ENCODE measurements around the gene KCNC1. TPM values are rescaled to one million over a fixed set of nuclear protein-coding genes. Genes with fewer than 3 reads are reported as not detected.

Gene KCNC1
- total and polyA plus RNA-seq, 2 experiments from 2014 or later: 0.01 to 0.20 TPM

- no peaks in the 10 kb centered on the region for H4K20me1 ChIP-seq (ENCODE audit: insufficient read depth, poor library complexity, severe bottlenecking)
- H3K36me3 ChIP-seq (replicated peaks; ENCODE audit: insufficient read depth, low read depth): no peaks in the 10 kb centered on the region
- H2AFZ ChIP-seq: no peak overlapping the region
- H3K9me3 ChIP-seq (ENCODE audit: low read depth): no peaks in the 10 kb centered on the region
- H3K9me2 ChIP-seq (replicated peaks; ENCODE audit: insufficient read depth): no peaks in the 10 kb centered on the region
- no peaks in the 10 kb centered on the region for H3K4me1 ChIP-seq (ENCODE audit: insufficient read depth)
- H3K27ac ChIP-seq: no peak overlapping the region
- no peak overlapping the region for H3K4me2 ChIP-seq
- H3K27me3 ChIP-seq: peaks cover 94% of the 10 kb centered on the region
- TF ChIP-seq EZH2 (IDR thresholded peaks at IDR 0.05; ENCODE audit: borderline replicate concordance) (no peak), EZH2phosphoT487 (IDR thresholded peaks at IDR 0.05; ENCODE audit: low read depth, severe bottlenecking, unreplicated experiment) (no peak), CTCF (IDR thresholded peaks at IDR 0.05; ENCODE audit: poor library complexity) (no peak)
- H3K79me2 ChIP-seq: no peaks in the 10 kb centered on the region
- H3K4me3 ChIP-seq: no peak overlapping the region
- no peak for DNase-seq (ENCODE audit: low spot score)
- WGBS (ENCODE audit: low lambda C conversion rate, missing lambda C conversion rate): 0% methylated on average over 1 of the region's 1 CpG
These were observed 20.7 kb upstream of the KCNC1 start for GRCh38 chr11:17713851-17714250.

- H3K27ac ChIP-seq: no peak overlapping the region
- H3K4me3 ChIP-seq: no peak overlapping the region
- H3K36me3 ChIP-seq (replicated peaks; ENCODE audit: insufficient read depth, low read depth): no peaks in the 10 kb centered on the region
- no peaks in the 10 kb centered on the region for H3K9me2 ChIP-seq (replicated peaks; ENCODE audit: insufficient read depth)
- no peaks in the 10 kb centered on the region for H3K4me1 ChIP-seq (ENCODE audit: insufficient read depth)
- H3K4me2 ChIP-seq: no peak overlapping the region
- H3K27me3 ChIP-seq: peaks cover 96% of the 10 kb centered on the region
- H4K20me1 ChIP-seq (ENCODE audit: insufficient read depth, poor library complexity, severe bottlenecking): no peaks in the 10 kb centered on the region
- no peak for DNase-seq (ENCODE audit: low spot score)
- H2AFZ ChIP-seq: no peak overlapping the region
- no peak for TF ChIP-seq EZH2 (IDR thresholded peaks at IDR 0.05; ENCODE audit: borderline replicate concordance)
- no peak for TF ChIP-seq CTCF (IDR thresholded peaks at IDR 0.05; ENCODE audit: poor library complexity)
- TF ChIP-seq EZH2phosphoT487 (IDR thresholded peaks at IDR 0.05; ENCODE audit: low read depth, severe bottlenecking, unreplicated experiment): no peak
- H3K79me2 ChIP-seq: no peaks in the 10 kb centered on the region
- WGBS (ENCODE audit: low lambda C conversion rate, missing lambda C conversion rate): 65% methylated on average over 8 of the region's 8 CpGs
- H3K9me3 ChIP-seq (ENCODE audit: low read depth): no peaks in the 10 kb centered on the region
These were observed 20.2 kb upstream of the KCNC1 start for GRCh38 chr11:17714356-17714854.

- Histone ChIP-seq H3K9me2 (replicated peaks; ENCODE audit: insufficient read depth) (no peaks in the 10 kb centered on the region), H3K4me1 (ENCODE audit: insufficient read depth) (no peaks in the 10 kb centered on the region), H4K20me1 (ENCODE audit: insufficient read depth, poor library complexity, severe bottlenecking) (no peaks in the 10 kb centered on the region), H3K27me3 (peaks cover 96% of the 10 kb centered on the region), H2AFZ (no peak overlapping the region), H3K4me2 (no peak overlapping the region), H3K36me3 (replicated peaks; ENCODE audit: insufficient read depth, low read depth) (no peaks in the 10 kb centered on the region), H3K9me3 (ENCODE audit: low read depth) (no peaks in the 10 kb centered on the region), H3K4me3 (no peak overlapping the region), H3K27ac (no peak overlapping the region), H3K79me2 (no peaks in the 10 kb centered on the region)
- DNase-seq (ENCODE audit: low spot score): no peak
- TF ChIP-seq CTCF (IDR thresholded peaks at IDR 0.05; ENCODE audit: poor library complexity) (no peak), EZH2phosphoT487 (IDR thresholded peaks at IDR 0.05; ENCODE audit: low read depth, severe bottlenecking, unreplicated experiment) (no peak), EZH2 (IDR thresholded peaks at IDR 0.05; ENCODE audit: borderline replicate concordance) (no peak)
- WGBS (ENCODE audit: low lambda C conversion rate, missing lambda C conversion rate): 87% methylated on average over 4 of the region's 4 CpGs
These were observed 19.7 kb upstream of the KCNC1 start for GRCh38 chr11:17714870-17715269.

- Histone ChIP-seq H3K9me2 (replicated peaks; ENCODE audit: insufficient read depth) (no peaks in the 10 kb centered on the region), H4K20me1 (ENCODE audit: insufficient read depth, poor library complexity, severe bottlenecking) (no peaks in the 10 kb centered on the region), H3K4me2 (no peak overlapping the region), H3K27ac (no peak overlapping the region), H3K36me3 (replicated peaks; ENCODE audit: insufficient read depth, low read depth) (no peaks in the 10 kb centered on the region), H3K9me3 (ENCODE audit: low read depth) (no peaks in the 10 kb centered on the region), H3K27me3 (peaks cover 99% of the 10 kb centered on the region), H3K79me2 (no peaks in the 10 kb centered on the region), H2AFZ (no peak overlapping the region), H3K4me1 (ENCODE audit: insufficient read depth) (peaks cover 6% of the 10 kb centered on the region), H3K4me3 (no peak overlapping the region)
- WGBS (ENCODE audit: low lambda C conversion rate, missing lambda C conversion rate): 81% methylated on average over 2 of the region's 2 CpGs
- no peak for TF ChIP-seq EZH2phosphoT487 (IDR thresholded peaks at IDR 0.05; ENCODE audit: low read depth, severe bottlenecking, unreplicated experiment)
- TF ChIP-seq EZH2 (IDR thresholded peaks at IDR 0.05; ENCODE audit: borderline replicate concordance): no peak
- TF ChIP-seq CTCF (IDR thresholded peaks at IDR 0.05; ENCODE audit: poor library complexity): no peak
- no peak for DNase-seq (ENCODE audit: low spot score)
These were observed 17.8 kb upstream of the KCNC1 start for GRCh38 chr11:17716807-17717206.
